SK-N-MC (cell line): ENCODE data around the gene WFDC1.

Experiments
- FOXP2 ChIP-seq: optimal IDR thresholded peaks from 2 replicates; pipeline ENCODE3; 2011; ENCODE audit warnings: mild to moderate bottlenecking, moderate library complexity; ENCODE audit not compliant: insufficient read depth; ENCODE audit errors: extremely low read length, control extremely low read depth
- POLR2AphosphoS5 ChIP-seq: IDR thresholded peaks from 2 replicates; pipeline ENCODE4 v1.6.1; 2012; ENCODE audit warnings: mild to moderate bottlenecking, low read depth, low read length, borderline replicate concordance

DNA sequence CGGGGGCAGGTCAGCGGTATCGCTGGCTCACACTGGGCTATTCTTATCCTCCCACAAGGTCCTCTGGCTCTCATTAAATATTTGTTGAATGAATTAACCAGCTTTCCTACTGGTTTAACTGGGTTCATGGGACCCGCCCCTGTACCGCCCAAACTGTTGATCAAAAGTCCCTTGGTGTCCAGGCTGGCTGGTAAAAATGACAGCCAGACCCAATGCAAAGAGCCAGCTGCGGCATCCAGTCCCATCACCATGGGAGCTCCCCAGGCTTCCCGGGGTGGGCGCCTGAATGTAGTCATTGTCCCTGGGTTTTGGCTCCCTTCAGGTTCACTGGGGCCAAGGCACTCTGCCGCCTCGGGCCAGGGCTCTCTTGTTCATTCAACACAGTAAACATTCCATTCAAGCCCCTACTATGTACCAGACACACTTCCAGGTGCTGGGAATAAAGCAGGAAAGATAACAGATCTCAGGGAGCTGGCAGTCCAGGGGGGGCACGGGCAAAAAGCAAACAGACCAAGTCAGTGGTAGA is 62.0 kb downstream of the WFDC1 start:
- no peak for TF ChIP-seq POLR2AphosphoS5
- no peak for TF ChIP-seq FOXP2
